OCI-LY1 (cell line): ENCODE results near the gene GPR75.

ENCODE experiments used
- H2AFZ ChIP-seq: fragments of 200-600 bp; sonication (generic), shearing (Covaris generic); 2 replicates; pipeline ENCODE4 v1.6.0; 2014; ENCODE audit warnings: antibody characterized with exemption, mild to moderate bottlenecking, low read length
- H3F3A ChIP-seq: fragments of 200-600 bp; sonication (generic), shearing (Covaris generic); 2 replicates; pipeline ENCODE4 v1.6.0; 2014; ENCODE audit warnings: mild to moderate bottlenecking, antibody characterized with exemption, low read length, moderate library complexity; ENCODE audit not compliant: insufficient read depth
- H3K27ac ChIP-seq: fragments of 200-600 bp; sonication (generic); 2 replicates; pipeline ENCODE4 v1.5.1; 2014; ENCODE audit warnings: low read length, mixed run types, mild to moderate bottlenecking, low read depth; ENCODE audit not compliant: poor library complexity, severe bottlenecking
- H3K27me3 ChIP-seq: fragments of 200-600 bp; sonication (generic); 2 replicates; pipeline ENCODE4 v1.6.0; 2014; ENCODE audit warnings: antibody characterized with exemption, mild to moderate bottlenecking, low read length, moderate library complexity; ENCODE audit not compliant: insufficient read depth
- H3K36me3 ChIP-seq: fragments of 200-600 bp; sonication (generic); 2 replicates; pipeline ENCODE4 v1.6.1; 2014; ENCODE audit warnings: mild to moderate bottlenecking, antibody characterized with exemption, low read length, moderate library complexity, mixed read lengths; ENCODE audit not compliant: insufficient read depth
- H3K4me1 ChIP-seq: fragments of 200-600 bp; sonication (generic); 2 replicates; pipeline ENCODE4 v1.5.1; 2014; ENCODE audit warnings: mild to moderate bottlenecking, low read length, moderate library complexity; ENCODE audit not compliant: insufficient read depth, severe bottlenecking
- H3K4me2 ChIP-seq: fragments of 200-600 bp; sonication (generic), shearing (Covaris generic); 2 replicates; pipeline ENCODE4 v1.6.1; 2014; ENCODE audit warnings: low read length
- H3K4me3 ChIP-seq: fragments of 200-600 bp; sonication (generic); 2 replicates; pipeline ENCODE4 v1.5.1; 2014; ENCODE audit warnings: low read length, low read depth, mild to moderate bottlenecking, mixed read lengths; ENCODE audit not compliant: poor library complexity, severe bottlenecking
- H3K79me2 ChIP-seq: fragments of 200-600 bp; shearing (Covaris generic); 2 replicates; pipeline ENCODE4 v1.6.1; 2016; ENCODE audit warnings: mixed run types, low read length, mixed read lengths; ENCODE audit not compliant: insufficient read depth
- H3K9ac ChIP-seq: fragments of 200-600 bp; sonication (generic), shearing (Covaris generic); 2 replicates; pipeline ENCODE4 v1.6.1; 2014; ENCODE audit warnings: mild to moderate bottlenecking, low read length, mixed read lengths
- H3K9me2 ChIP-seq: fragments of 200-600 bp; sonication (generic), shearing (Covaris generic); 2 replicates; pipeline ENCODE4 v1.6.1; 2014; ENCODE audit warnings: low read depth, mild to moderate bottlenecking, low read length, mixed read lengths
- H3K9me3 ChIP-seq: fragments of 200-600 bp; shearing (Covaris generic); 2 replicates; pipeline ENCODE4 v1.6.1; 2014; ENCODE audit warnings: low read length, mixed read lengths
- H4K20me1 ChIP-seq: fragments of 200-600 bp; sonication (generic), shearing (Covaris generic); 2 replicates; pipeline ENCODE4 v1.6.0; 2016; ENCODE audit warnings: mild to moderate bottlenecking, low read length; ENCODE audit not compliant: insufficient read depth
- CTCF ChIP-seq: fragments of 200-600 bp; sonication (generic), shearing (Covaris generic); IDR thresholded peaks from 2 replicates; pipeline ENCODE4 v1.5.1; 2017; ENCODE audit warnings: mild to moderate bottlenecking, antibody characterized with exemption, low read length, moderate library complexity, mixed read lengths
- EZH2 ChIP-seq: fragments of 200-600 bp; sonication (generic), shearing (Covaris generic); IDR thresholded peaks from 2 replicates; pipeline ENCODE4 v1.8.0; 2017; ENCODE audit warnings: borderline replicate concordance, mixed run types, mild to moderate bottlenecking, antibody characterized with exemption, low read length, moderate library complexity, mixed read lengths

GPR75 gene

GRCh38 chr2:53863538-53864227, 3.9 kb upstream of the GPR75 start:
- Histone ChIP-seq H4K20me1 (no peaks in the 10 kb centered on the region), H3K4me3 (no peak overlapping the region), H3K4me1 (no peaks in the 10 kb centered on the region), H3K36me3 (peaks cover 91% of the 10 kb centered on the region), H3K27me3 (no peaks in the 10 kb centered on the region), H3K9me3 (no peaks in the 10 kb centered on the region), H3K27ac (no peak overlapping the region), H3K4me2 (no peak overlapping the region), H3K79me2 (no peaks in the 10 kb centered on the region), H2AFZ (no peak overlapping the region), H3F3A (no peaks in the 10 kb centered on the region; the same call in 1 of the 2 replicates), H3K9ac (no peak overlapping the region), H3K9me2 (no peaks in the 10 kb centered on the region)
- TF ChIP-seq CTCF (no peak), EZH2 (no peak)

DNA sequence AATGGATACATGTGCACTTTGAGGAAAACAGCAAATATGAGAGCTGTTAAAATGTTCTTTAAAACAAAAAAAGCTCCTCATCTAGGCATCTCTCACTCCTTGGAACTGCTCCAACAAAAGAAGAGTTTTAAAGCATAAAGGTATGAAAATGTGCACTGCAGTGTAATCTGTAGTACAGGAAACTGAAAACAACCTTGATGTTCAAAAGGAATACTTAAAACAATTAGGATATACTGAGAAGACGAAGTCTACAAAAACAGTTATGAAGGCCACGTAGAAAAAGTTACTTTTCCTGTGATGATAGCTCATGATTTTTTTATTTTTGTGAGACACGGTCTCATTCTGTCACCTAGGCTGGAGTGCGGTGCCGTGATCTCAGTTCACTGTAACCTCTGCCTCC, 2.1 kb upstream of the GPR75 start:
- H3K36me3 ChIP-seq: peaks cover 86% of the 10 kb centered on the region
- no peak overlapping the region for H3K9ac ChIP-seq
- H2AFZ ChIP-seq: no peak overlapping the region
- no peaks in the 10 kb centered on the region for H3K79me2 ChIP-seq
- H3K4me2 ChIP-seq: no peak overlapping the region
- H3K9me2 ChIP-seq: no peaks in the 10 kb centered on the region
- H3K9me3 ChIP-seq: no peaks in the 10 kb centered on the region
- H3K4me1 ChIP-seq: no peaks in the 10 kb centered on the region
- no peaks in the 10 kb centered on the region for H3F3A ChIP-seq
- H3K27ac ChIP-seq: no peak overlapping the region
- no peaks in the 10 kb centered on the region for H3K27me3 ChIP-seq
- TF ChIP-seq EZH2 (no peak), CTCF (no peak)
- no peaks in the 10 kb centered on the region for H4K20me1 ChIP-seq
- H3K4me3 ChIP-seq: no peak overlapping the region

DNA sequence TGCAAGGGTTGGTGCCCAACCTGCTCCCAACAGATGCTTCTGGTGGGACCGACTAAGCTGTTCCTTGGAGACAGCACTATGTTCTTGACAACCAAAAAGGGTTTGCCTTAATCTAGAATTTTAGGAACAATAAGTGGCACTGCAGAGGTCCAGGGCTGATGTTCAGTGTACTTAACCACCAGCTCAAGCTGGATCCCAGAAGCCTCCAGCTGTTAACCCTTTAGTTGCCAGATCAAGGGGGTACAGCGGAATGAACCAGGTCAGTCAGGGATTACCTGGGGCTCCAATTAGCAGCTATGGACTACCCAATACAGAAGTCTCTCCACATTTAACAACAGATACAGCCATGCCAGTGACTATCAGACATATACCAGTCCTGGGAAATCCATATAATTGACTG, 3.5 kb downstream of the GPR75 start:
- Histone ChIP-seq H3K4me2 (no peak overlapping the region), H2AFZ (no peak overlapping the region), H3K27ac (no peak overlapping the region), H3K27me3 (no peaks in the 10 kb centered on the region), H3K79me2 (no peaks in the 10 kb centered on the region), H3K9me3 (no peaks in the 10 kb centered on the region), H3K4me3 (no peak overlapping the region), H3F3A (no peaks in the 10 kb centered on the region), H3K9ac (no peak overlapping the region), H3K9me2 (no peaks in the 10 kb centered on the region), H3K36me3 (peaks cover 77% of the 10 kb centered on the region), H3K4me1 (no peaks in the 10 kb centered on the region), H4K20me1 (no peaks in the 10 kb centered on the region)
- TF ChIP-seq CTCF (no peak), EZH2 (no peak)
